GM08714 (cell line): ENCODE measurements around the gene UTP25.
"Not testable (repeated sequence)": the region's sequence is repeated elsewhere in the genome, so short reads cannot be mapped to it uniquely, and the experiment has no call there.

Experiments used
- H3K4me3 ChIP-seq: fragments of 200-500 bp; sonication (Bioruptor generic); 2 replicates; pipeline ENCODE4 v1.5.1; 2014; ENCODE audit warnings: mild to moderate bottlenecking, low read length, inconsistent platforms
- ZNF274 ChIP-seq: IDR thresholded peaks from 2 replicates; pipeline ENCODE4 v1.6.1; 2012; ENCODE audit warnings: mild to moderate bottlenecking, low read depth, low read length

UTP25 gene

DNA sequence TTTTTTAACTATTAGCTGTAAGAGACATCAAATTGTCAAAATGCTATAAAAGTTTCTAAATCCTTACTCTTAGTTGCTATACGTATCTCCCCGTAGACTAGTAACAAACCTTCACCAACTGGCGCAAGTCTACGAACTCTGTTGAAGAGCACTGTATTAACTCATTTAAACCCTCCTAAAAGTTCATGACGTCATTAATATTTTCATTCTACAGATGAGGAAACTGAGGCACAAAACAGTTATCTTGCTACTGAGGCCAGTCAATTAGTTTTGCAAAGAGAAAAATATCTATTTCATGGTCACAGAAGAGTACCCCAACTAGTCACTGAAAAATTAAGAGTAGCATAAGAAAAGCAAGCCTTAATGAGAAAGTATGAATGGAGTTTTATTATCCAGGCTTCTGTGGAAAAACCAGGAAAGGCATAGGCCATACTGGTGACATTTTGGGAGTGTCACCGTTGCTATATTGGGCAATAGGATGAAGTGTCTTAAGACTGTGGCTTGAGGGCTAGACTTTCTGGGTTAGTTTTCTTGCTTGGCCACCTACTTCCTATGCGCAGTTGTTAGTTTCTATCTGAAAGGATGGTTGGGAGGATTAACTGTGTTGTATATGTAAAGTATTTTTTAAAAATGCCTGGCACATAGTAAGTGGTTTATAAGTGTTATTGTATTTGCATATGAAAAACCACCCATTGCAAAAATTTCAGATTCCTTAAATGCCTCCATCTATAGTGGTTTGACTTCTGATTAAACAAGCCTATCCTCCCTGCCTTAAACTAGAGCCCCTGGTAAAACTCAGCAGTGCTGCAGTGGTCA lies 57.8 kb downstream of the UTP25 start:
- no peak for TF ChIP-seq ZNF274
- H3K4me3 ChIP-seq = no peak overlapping the region

DNA sequence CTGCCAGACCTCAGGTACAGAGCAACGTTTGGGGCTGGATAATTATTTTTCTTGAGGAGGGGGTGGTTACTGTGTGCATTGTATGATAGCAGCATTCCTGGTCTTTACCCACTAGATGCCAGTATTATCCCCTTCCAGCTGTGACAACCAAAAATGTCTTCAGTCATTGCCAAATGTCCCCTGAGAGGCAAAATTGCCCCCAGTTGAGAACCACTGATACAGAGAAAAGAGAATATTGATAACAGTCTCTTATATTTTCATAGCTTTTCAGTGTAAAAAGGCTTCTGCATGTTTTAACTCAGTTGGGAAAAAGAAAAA lies 58.4 kb downstream of the UTP25 start:
- no peak for TF ChIP-seq ZNF274
- H3K4me3 ChIP-seq = no peak overlapping the region

DNA sequence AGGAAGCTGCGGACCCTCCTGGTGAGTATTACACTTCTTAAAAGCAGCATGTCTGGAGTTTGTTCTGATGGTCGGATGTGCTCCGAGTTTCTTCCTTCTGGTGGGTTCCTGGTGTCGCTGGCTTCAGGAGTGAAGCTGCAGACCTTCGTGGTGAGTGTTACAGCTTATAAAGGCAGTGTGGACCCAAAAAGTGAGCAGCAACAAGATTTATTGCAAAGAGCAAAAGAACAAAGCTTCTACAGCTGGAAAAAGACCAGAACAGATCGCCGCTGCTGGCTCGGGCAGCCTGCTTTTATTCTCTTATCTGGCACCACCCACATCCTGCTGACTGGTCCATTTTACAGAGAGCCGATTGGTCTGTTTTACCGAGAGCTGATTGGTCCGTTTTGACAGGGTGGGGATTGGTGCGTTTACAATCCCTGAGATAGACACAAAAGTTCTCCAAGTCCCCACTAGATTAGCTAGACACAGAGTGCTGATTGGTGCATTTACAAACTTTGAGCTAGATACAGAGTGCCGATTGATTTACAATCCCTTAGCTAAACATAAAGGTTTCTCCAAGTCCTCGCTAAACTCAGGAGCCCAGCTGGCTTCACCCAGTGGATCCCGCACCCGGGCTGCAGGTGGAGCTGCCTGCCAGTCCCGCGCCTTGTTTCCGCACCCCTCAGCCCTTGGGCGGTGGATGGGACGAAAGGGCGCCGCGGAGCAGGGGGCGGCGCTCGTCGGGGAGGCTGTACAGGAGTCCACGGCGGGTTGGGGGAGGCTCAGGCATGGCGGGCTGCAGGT lies 60.7 kb downstream of the UTP25 start:
- not testable (repeated sequence) for H3K4me3 ChIP-seq

DNA sequence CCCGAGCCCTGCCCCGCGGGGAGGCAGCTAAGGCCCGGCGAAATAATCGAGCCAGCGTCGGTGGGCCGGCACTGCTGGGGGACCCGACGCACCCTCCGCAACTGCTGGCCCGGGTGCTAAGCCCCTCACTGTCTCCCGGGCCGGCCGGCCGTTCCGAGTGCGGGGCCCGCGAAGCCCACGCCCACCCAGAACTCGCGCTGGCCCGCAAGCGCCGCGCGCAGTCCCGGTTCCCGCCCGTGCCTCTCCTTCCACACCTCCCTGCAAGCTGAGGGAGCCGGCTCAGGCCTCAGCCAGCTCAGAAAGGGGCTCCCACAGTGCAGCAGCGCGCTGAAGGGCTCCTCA lies 61.3 kb downstream of the UTP25 start:
- no peak for TF ChIP-seq ZNF274
- H3K4me3 ChIP-seq = no peak overlapping the region

DNA sequence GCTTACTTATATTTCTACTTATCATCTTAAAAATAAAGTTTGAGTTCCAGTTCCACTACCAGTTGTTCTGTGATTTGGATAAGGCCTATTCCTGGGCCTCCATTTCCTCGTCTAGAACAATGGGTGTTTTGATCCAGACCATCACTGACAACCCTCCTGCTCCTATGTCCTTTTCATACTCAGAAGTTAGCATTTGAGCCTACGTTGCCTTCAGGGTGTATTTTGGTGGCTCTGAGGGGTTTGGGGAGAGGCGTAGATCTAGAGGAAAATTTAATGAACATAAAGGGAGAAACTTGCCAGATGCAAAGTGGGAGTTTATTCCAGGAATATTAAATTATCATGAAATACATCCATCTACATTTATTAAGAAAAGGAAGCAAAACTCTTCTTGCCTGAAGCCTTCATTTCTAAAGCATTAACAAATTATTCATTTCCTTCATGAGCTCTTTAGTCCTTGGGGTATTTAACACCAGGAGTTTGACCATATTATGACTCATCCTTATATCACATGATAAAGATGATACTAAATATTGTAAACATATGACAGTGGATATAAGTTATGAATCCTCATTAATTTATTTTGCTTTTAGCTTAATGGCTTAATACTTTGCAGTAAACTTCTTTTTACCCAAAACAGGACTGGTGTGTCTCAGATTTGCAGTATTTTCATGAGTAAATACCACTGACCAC lies 63.0 kb downstream of the UTP25 start:
- TF ChIP-seq ZNF274 = no peak
- no peak overlapping the region for H3K4me3 ChIP-seq

DNA sequence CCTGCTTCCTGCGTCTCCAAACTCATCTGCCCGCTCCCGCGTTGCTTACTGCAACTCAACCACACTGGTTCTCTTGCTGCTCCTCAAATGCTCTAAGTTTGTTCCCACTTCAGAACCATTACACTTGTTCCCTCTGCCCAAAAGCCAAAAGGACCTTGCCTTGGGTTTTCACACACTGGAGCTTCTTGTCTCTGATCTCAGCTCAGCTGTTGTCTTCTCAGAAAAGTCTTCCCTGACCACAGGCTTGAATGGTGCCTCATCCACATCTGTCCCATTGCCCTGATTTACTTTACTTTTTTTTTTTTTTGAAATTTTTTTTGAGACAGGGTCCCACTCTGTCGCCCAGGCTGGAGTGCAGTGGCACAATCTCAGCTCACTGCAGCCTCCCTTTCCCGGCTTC lies 66.0 kb downstream of the UTP25 start:
- TF ChIP-seq ZNF274 = no peak
- H3K4me3 ChIP-seq = no peak overlapping the region

DNA sequence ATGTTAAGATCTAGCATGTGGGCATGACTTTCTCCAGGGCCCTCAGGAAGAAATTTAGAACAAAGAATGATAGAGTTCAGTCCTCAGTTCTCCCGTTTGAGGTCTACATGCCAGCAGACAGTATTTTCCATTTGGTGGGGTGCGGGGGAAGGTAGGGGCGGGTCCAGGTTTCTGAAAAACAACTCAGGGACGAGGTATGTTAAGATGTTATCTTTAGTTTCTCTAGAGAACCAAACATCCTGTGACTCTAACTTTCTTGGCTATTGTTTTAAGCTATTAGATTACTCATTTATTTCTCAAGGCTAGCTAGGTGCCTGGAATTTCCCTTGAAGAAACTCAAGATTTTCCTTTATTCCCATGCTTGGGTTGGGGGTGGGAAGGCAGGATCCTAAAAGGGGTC lies 67.9 kb downstream of the UTP25 start:
- TF ChIP-seq ZNF274 = no peak
- no peak overlapping the region for H3K4me3 ChIP-seq

DNA sequence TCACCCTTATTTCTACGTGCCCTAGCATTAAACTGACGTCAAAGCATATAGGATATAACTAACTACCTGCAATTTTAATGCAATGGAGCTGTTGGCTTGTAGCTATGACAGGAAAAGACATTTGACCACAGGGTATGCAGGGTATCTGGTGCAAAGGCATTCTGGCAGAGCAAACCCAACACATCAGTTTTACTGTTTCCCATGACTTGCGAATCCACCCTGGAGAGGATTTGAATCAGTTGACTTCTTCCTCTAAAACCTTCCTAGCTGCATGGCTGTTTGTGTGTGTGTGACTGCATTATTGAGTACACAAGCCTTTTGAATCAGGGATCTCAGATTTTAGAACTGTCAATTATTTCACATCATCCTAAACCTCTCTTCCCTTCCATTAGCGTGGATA lies 68.6 kb downstream of the UTP25 start:
- TF ChIP-seq ZNF274 = no peak
- no peak overlapping the region for H3K4me3 ChIP-seq

DNA sequence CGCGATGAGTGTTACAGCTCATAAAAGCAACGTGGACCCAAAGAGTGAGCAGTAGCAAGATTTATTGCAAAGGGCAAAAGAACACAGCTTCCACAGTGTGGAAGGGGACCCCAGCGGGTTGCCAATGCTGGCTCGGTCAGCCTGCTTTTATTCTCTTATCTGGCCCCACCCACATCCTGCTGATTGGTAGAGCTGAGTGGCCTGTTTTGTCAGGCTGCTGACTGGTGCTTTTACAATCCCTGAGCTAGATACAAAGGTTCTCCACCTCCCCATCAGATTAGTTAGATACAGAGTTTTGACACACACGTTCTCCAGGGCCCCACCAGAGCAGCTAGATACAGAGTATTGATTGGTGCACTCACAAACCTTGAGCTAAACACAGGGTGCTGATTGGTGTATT lies 70.5 kb downstream of the UTP25 start:
- not testable (repeated sequence) for H3K4me3 ChIP-seq

DNA sequence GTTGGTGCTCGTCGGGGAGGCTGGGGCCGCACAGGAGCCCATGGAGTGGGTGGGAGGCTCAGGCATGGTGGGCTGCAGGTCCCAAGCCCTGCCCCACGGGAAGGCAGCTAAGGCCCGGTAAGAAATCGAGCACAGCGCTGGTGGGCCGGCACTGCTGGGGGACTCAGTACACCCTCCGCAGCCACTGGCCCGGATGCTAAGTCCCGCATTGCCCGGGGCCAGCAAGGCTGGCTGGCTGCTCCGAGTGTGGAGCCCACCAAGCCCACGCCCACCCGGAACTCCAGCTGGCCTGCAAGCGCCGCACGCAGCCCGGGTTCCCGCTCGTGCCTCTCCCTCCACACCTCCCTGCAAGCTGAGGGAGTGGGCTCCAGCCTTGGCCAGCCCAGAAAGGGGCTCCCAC lies 71.1 kb downstream of the UTP25 start:
- not testable (repeated sequence) for H3K4me3 ChIP-seq

DNA sequence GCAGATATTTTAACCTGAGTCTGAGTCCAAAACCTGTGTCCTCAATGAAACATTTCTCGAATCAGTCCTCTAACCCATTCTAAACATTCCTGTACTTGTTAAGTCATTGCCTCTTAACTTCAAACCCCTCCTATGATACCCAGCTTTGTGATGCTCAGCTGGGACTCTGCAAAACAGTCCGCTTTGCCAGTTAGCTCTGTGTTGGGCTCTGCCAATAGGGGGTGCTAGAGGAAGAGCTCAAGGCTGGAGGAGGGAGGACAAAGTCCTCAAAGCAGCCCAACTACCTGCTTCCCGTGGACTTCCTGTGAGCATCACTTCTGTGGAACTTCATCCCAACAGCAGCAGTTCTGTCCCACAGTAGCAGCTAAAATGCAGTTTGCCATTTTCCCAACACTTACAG lies 72.2 kb downstream of the UTP25 start:
- H3K4me3 ChIP-seq = no peak overlapping the region
- TF ChIP-seq ZNF274 = no peak

DNA sequence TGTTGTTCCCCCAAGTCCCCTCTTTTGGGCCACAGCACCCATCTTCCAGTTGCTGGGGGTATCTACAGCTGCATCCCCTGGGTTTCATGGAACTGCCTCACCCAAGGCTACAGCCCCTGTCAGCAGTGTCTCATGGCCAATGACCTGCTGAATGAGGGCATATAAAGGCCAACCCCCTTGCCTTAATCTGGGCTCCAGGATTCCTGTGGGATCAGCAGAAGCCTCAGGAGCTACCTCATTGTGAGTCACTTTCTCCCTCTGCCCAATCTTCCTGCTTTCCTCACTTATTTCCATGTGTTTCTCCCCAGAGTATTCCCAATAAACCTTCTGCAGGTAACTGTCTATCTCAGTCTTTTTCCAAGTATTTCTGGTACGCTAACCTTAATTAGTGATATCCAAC lies 73.0 kb downstream of the UTP25 start:
- H3K4me3 ChIP-seq = no peak overlapping the region
- no peak for TF ChIP-seq ZNF274

DNA sequence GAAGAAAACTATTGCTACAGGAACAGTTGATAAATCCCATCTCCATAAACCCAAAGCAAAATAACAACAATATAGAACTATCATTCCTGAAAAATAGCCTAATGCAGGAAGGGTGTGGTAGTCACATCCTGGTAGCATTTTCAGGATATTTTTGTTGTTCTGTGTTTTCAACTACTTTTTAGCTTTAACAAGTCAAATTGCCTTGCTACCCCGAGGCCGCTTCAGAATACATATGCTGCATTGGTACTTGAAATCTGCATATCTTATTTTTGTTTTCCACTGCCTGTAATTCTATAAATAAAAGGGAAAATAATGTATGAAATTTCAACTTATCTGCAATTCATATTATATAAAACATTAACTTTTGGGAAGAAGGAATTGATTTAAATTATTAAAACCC lies 73.4 kb downstream of the UTP25 start:
- no peak overlapping the region for H3K4me3 ChIP-seq
- TF ChIP-seq ZNF274 = no peak

DNA sequence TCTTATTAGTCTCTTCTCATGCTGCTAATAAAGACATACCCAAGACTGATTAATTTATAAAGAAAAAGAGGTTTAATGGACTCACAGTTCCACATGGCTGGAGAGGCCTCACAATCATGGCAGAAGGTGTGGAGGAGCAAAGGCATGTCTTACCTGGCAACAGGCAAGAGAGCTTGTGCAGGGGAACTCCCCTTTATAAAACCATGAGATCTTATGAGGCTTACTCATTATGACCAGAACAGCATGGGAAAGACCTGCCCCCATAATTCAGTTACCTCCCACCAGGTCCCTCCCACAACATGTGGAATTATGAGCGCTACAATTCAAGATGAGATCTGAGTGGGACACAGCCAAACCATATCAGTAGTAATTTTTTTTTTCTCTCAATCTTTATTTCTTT lies 77.0 kb downstream of the UTP25 start:
- not testable (repeated sequence) for H3K4me3 ChIP-seq
